PC-9 (cell line): ENCODE measurements around the gene MRPL34.

ENCODE experiments used
- EZH2 ChIP-seq: fragments of 200-600 bp; sonication (generic); IDR thresholded peaks from 2 replicates; pipeline ENCODE4 v1.8.0; 2017; ENCODE audit warnings: antibody characterized with exemption, low read depth
- TF ChIP-seq, protein P1 (sequence below): fragments of 200-600 bp; sonication (generic); conservative IDR thresholded peaks from 2 replicates; pipeline ENCODE4 v1.6.1; 2017; ENCODE audit warnings: mixed run types, antibody characterized with exemption, mild to moderate bottlenecking, moderate library complexity

DNA sequence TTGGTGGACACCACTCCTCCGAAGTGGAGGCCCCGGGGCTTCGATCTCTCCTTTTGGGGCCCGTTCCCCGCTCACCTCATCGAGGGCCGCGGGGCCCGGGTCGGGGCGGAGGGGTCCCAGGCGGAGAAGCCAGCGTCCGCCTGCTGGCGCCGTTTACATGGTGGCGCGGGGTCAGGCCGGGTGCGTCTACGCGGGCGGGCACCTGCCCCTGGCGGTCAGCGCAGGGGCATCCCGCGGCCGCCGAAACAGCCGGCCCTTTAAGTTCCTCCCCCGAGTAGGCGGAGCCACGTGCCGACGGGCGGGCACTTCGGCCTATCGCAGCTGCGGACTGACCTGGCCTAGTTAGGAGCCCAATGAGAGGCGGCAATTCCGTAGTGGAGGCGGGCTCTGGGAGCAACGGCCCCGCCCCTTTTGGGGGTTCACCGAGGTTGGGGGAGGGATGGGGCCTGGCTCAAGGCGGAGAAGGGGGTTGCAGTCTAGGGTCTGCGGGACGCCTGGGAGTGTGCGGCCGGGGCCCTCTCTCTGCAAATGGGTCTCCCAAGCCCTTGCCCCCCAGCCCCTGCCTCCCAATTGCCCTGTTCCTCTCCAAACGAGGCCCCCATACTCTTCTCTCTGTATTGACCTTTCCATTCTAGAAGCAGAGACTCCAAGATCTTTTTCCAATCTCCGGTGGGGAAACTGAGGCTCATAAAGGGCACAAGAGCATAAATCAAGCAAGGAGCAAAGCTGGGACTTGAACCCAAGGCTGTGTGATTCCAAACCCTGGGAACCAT, 2.3 kb upstream of the MRPL34 start, which contains the start of gene ABHD8:
- TF ChIP-seq, protein P1, sequence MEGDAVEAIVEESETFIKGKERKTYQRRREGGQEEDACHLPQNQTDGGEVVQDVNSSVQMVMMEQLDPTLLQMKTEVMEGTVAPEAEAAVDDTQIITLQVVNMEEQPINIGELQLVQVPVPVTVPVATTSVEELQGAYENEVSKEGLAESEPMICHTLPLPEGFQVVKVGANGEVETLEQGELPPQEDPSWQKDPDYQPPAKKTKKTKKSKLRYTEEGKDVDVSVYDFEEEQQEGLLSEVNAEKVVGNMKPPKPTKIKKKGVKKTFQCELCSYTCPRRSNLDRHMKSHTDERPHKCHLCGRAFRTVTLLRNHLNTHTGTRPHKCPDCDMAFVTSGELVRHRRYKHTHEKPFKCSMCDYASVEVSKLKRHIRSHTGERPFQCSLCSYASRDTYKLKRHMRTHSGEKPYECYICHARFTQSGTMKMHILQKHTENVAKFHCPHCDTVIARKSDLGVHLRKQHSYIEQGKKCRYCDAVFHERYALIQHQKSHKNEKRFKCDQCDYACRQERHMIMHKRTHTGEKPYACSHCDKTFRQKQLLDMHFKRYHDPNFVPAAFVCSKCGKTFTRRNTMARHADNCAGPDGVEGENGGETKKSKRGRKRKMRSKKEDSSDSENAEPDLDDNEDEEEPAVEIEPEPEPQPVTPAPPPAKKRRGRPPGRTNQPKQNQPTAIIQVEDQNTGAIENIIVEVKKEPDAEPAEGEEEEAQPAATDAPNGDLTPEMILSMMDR, result peak; percentile 70
- no peak for TF ChIP-seq EZH2
